GM12878 (cell line): ENCODE results near the gene RCL1. TPM values are rescaled to one million over a fixed set of nuclear protein-coding genes. Genes with fewer than 3 reads are reported as not detected.
"Not testable (repeated sequence)": the region's sequence is repeated elsewhere in the genome, so short reads cannot be mapped to it uniquely, and the experiment has no call there.

ENCODE experiments used
- ATAC-seq: fragments of 200-7000 bp; cut with Tn5 transposase; 3 replicates; pipeline ENCODE4 v1.9.1; 2020; ENCODE audit warnings: mild to moderate bottlenecking, moderate library complexity
- BruUV-seq: library from RNA; stranded (reverse); fragments of 400-500 nt; replicated peaks from 2 replicates; lab custom pipeline; 2021; lab: Mats Ljungman, UMichigan
- CTCF ChIA-PET: fragments of 300-600 bp; sonication (Branson Sonifier 250); formaldehyde crosslinking; extraction: SDS; loops from one replicate; lab custom pipeline; 2021; ENCODE audit warnings: inconsistent platforms; lab: Yijun Ruan, JAX
- POLR2A ChIA-PET: fragments of 350-600 bp; formaldehyde crosslinking; extraction: SDS; loops from one replicate; lab custom pipeline; 2021; ENCODE audit warnings: inconsistent platforms; lab: Charles Lee
- RAD21 ChIA-PET: fragments of 300-600 bp; sonication (Branson Sonifier 250); formaldehyde crosslinking; loops from one replicate; lab custom pipeline; 2023; ENCODE audit warnings: antibody characterized with exemption; ENCODE audit not compliant: unreplicated experiment; lab: Charles Lee
- SMC1A ChIA-PET: fragments of 300-600 bp; sonication (Branson Sonifier 250); formaldehyde crosslinking; loops from one replicate; lab custom pipeline; 2023; ENCODE audit not compliant: unreplicated experiment, uncharacterized antibody; lab: Charles Lee
- DNase-seq: peaks from one replicate; pipeline ENCODE4 v3.0.0-alpha.2; 2011; ENCODE audit warnings: low read depth, low spot score
- FAIRE-seq: peaks from 3 replicates; lab custom pipeline; 2011; peaks lifted over from hg19 to GRCh38; lab: Jason Lieb, UNC
- H2AFZ ChIP-seq: 2 replicates; pipeline ENCODE4 v1.6.0; 2011; ENCODE audit warnings: low read depth, low read length, control low read depth; ENCODE audit not compliant: control insufficient read depth
- H3K27ac ChIP-seq: 2 replicates; pipeline ENCODE4 v1.5.1; 2011; ENCODE audit warnings: control low read depth; ENCODE audit not compliant: control insufficient read depth, insufficient read depth
- H3K27me3 ChIP-seq, 2 experiments: replicated peaks in 1 of 2; 2 replicates each; pipeline versions ENCODE4 v1.6.0 to v1.6.1; 2011; ENCODE audit warnings: low read length in 1 of 2; ENCODE audit not compliant: control insufficient read depth in 2 of 2, insufficient read depth in 2 of 2
- H3K36me3 ChIP-seq, 2 experiments: 2 replicates each; pipeline ENCODE4 v1.5.1; 2011; ENCODE audit warnings: low read length in 1 of 2; ENCODE audit not compliant: control insufficient read depth in 2 of 2, insufficient read depth in 2 of 2
- H3K4me1 ChIP-seq: 2 replicates; pipeline ENCODE4 v1.6.1; 2011; ENCODE audit warnings: mild to moderate bottlenecking, low read length, moderate library complexity, mixed read lengths; ENCODE audit not compliant: control insufficient read depth, insufficient read depth
- H3K4me2 ChIP-seq: 2 replicates; pipeline ENCODE4 v1.6.0; 2011; ENCODE audit warnings: control low read depth; ENCODE audit not compliant: control insufficient read depth, insufficient read depth
- H3K4me3 ChIP-seq: fragments of 200-600 bp; sonication (generic); 2 replicates; pipeline ENCODE4 v1.5.1; 2016
- H3K79me2 ChIP-seq: 2 replicates; pipeline ENCODE4 v1.6.0; 2011; ENCODE audit warnings: low read length; ENCODE audit not compliant: control insufficient read depth, insufficient read depth
- H3K9ac ChIP-seq: 2 replicates; pipeline ENCODE4 v1.8.0; 2011; ENCODE audit warnings: low read length, control low read depth, mixed read lengths; ENCODE audit not compliant: control insufficient read depth, insufficient read depth
- H3K9me3 ChIP-seq: replicated peaks from 3 replicates; pipeline ENCODE4 v1.5.1; 2011; ENCODE audit warnings: mild to moderate bottlenecking, low read length; ENCODE audit not compliant: control insufficient read depth, insufficient read depth
- H4K20me1 ChIP-seq: 2 replicates; pipeline ENCODE4 v1.6.0; 2011; ENCODE audit not compliant: control insufficient read depth, insufficient read depth
- ATF7 ChIP-seq: fragments of 450-650 bp; IDR thresholded peaks from 2 replicates; pipeline ENCODE4 v1.6.1; 2016; ENCODE audit warnings: low read depth, mild to moderate bottlenecking
- CBX3 ChIP-seq: fragments of 200-600 bp; sonication (generic); IDR thresholded peaks from 2 replicates; pipeline ENCODE4 v1.6.1; 2016; ENCODE audit warnings: low read depth, borderline replicate concordance
- EED ChIP-seq: sonication (generic); IDR thresholded peaks from 2 replicates; pipeline ENCODE4 v1.6.1; 2016; ENCODE audit warnings: antibody characterized with exemption, low read depth
- EGR1 ChIP-seq, 2 experiments: IDR thresholded peaks; 1 replicate in 1 of 2; 2 replicates in 1 of 2; pipeline ENCODE4 v1.6.1; 2011 to 2012; ENCODE audit warnings: low read depth in 2 of 2, low read length in 2 of 2, borderline replicate concordance in 1 of 2, mild to moderate bottlenecking in 1 of 2, moderate library complexity in 1 of 2
- EP300 ChIP-seq, 2 experiments: fragments of 150-350 bp in 1 of 2; IDR thresholded peaks; 2 replicates each; pipeline ENCODE4 v1.6.1; 2011 to 2012; ENCODE audit warnings: low read depth in 2 of 2, low read length in 2 of 2, borderline replicate concordance in 1 of 2, improper control_type of control experiment in 1 of 2, inconsistent platforms in 1 of 2; ENCODE audit not compliant: control insufficient read depth in 1 of 2
- HCFC1 ChIP-seq: fragments of 150-350 bp; IDR thresholded peaks from 2 replicates; pipeline ENCODE4 v1.6.1; 2014; ENCODE audit warnings: low read length
- IRF4 ChIP-seq: IDR thresholded peaks from 2 replicates; pipeline ENCODE4 v1.6.1; 2011; ENCODE audit warnings: low read depth, low read length
- JUNB ChIP-seq: IDR thresholded peaks from 2 replicates; pipeline ENCODE4 v1.6.1; 2016; ENCODE audit warnings: antibody characterized with exemption, mild to moderate bottlenecking
- JUND ChIP-seq: IDR thresholded peaks from 2 replicates; pipeline ENCODE4 v1.6.1; 2012; ENCODE audit warnings: low read depth, mild to moderate bottlenecking, low read length, improper control_type of control experiment, moderate library complexity
- MYB ChIP-seq: fragments of 150-350 bp; IDR thresholded peaks from 2 replicates; pipeline ENCODE4 v1.6.1; 2014; ENCODE audit warnings: mild to moderate bottlenecking, low read depth, low read length, borderline replicate concordance
- NBN ChIP-seq: fragments of 450-650 bp; IDR thresholded peaks from 2 replicates; pipeline ENCODE4 v1.6.1; 2016
- NFXL1 ChIP-seq: fragments of 450-650 bp; IDR thresholded peaks from 2 replicates; pipeline ENCODE4 v1.6.1; 2017; ENCODE audit warnings: antibody characterized with exemption, mild to moderate bottlenecking, borderline replicate concordance
- RB1 ChIP-seq: fragments of 450-650 bp; formaldehyde crosslinking; IDR thresholded peaks from 2 replicates; pipeline ENCODE4 v1.6.1; 2017; ENCODE audit warnings: mild to moderate bottlenecking, borderline replicate concordance
- RCOR1 ChIP-seq: conservative IDR thresholded peaks from 2 replicates; pipeline ENCODE4 v1.6.1; 2012; ENCODE audit warnings: low read depth, low read length, improper control_type of control experiment
- RFX5 ChIP-seq: IDR thresholded peaks from 2 replicates; pipeline ENCODE4 v1.6.1; 2011; ENCODE audit warnings: low read depth, low read length, improper control_type of control experiment
- SMAD1 ChIP-seq: fragments of 450-650 bp; IDR thresholded peaks from 2 replicates; pipeline ENCODE4 v1.6.1; 2018; ENCODE audit warnings: mild to moderate bottlenecking, low read depth; ENCODE audit not compliant: partially characterized antibody
- SMAD5 ChIP-seq: IDR thresholded peaks from 2 replicates; pipeline ENCODE4 v1.6.1; 2016; ENCODE audit warnings: antibody characterized with exemption, low read depth
- STAT3 ChIP-seq: IDR thresholded peaks from 2 replicates; pipeline ENCODE4 v1.6.1; 2011; ENCODE audit warnings: low read depth, low read length, improper control_type of control experiment
- TCF12 ChIP-seq: IDR thresholded peaks from 2 replicates; pipeline ENCODE4 v1.6.1; 2011; ENCODE audit warnings: low read depth, mild to moderate bottlenecking, low read length
- ZNF622 ChIP-seq: fragments of 450-650 bp; IDR thresholded peaks from 2 replicates; pipeline ENCODE4 v1.6.1; 2017; ENCODE audit warnings: mild to moderate bottlenecking, inconsistent platforms
- WGBS: methylation state at CpG from one replicate; pipeline ENCODE4 v1.1.6; 2016; ENCODE audit warnings: low lambda C conversion rate; ENCODE audit not compliant: insufficient replicate concordance, insufficient coverage; ENCODE audit errors: missing lambda C conversion rate; 5-methylcytosine and 5-hydroxymethylcytosine counted together
- in situ Hi-C: fragments of 300-500 bp; cut with MboI; formaldehyde crosslinking; loops from 9 replicates; pipeline ENCODE4 v1.14.3; 2018; ENCODE audit warnings: mixed read lengths
- intact Hi-C: fragments of 100-400 bp; cut with micrococcal nuclease; formaldehyde crosslinking; loops from one replicate; pipeline ENCODE4 v1.14.2; 2022; ENCODE audit not compliant: unreplicated experiment
- polyA plus RNA-seq, 11 experiments: library from polyadenylated mRNA; depleted of rRNA in 4 of 11; unstranded in 6 of 11; stranded (reverse) in 5 of 11; fragments of >200 nt; fragmentation: Nextera tagmentation in 4 of 11; fragmentation: Illumina TruSeq in 1 of 11; extraction: Ambion mirVana in 4 of 11; extraction: Trizol in 1 of 11; gene quantifications; 1 replicate in 1 of 11; 2 replicates in 10 of 11; pipeline versions ENCODE4 v1.2.1 to v1.2.3, GENCODE V29; 2011 to 2016; ENCODE audit warnings: inconsistent platforms in 2 of 11, missing spikeins in 2 of 11, low read depth in 1 of 11
- total RNA-seq, 4 experiments: library from RNA; depleted of rRNA in 3 of 4; stranded (reverse); fragments of >200 nt in 3 of 4; fragmentation: Illumina TruSeq in 1 of 4; extraction: Trizol in 1 of 4; gene quantifications; 2 replicates each; pipeline versions ENCODE4 v1.2.1 to v1.2.3, GENCODE V29; 2013 to 2021

RCL1 gene
- total and polyA plus RNA-seq, 10 of the 15 experiments (the other 5 are each of a cell fraction or from before 2014, with no cell fraction given): 21.1 to 46.8 (median 30.5) TPM

GRCh38 chr9:4894076-4894475 lies 101.3 kb downstream of the RCL1 start:
- RAD21 ChIA-PET: interaction anchor here (1.2 kb wide), 1 partner anchor 92 kb away, joined by 3 read pairs; no protein-coding TSS in a partner anchor
- Histone ChIP-seq H3K79me2 (no peaks in the 10 kb centered on the region), H3K4me3 (no peak overlapping the region), H2AFZ (no peak overlapping the region), H3K4me2 (no peak overlapping the region), H4K20me1 (no peaks in the 10 kb centered on the region), H3K27ac (no peak overlapping the region), H3K4me1 (no peaks in the 10 kb centered on the region), H3K9ac (no peak overlapping the region), H3K36me3 (no peaks in the 10 kb centered on the region), H3K27me3 (no peaks in the 10 kb centered on the region), H3K9me3 (no peaks in the 10 kb centered on the region; the same call in 2 of the 3 replicates)
- no peak for DNase-seq
- intact Hi-C loops: no loop called here
- in situ Hi-C loops: no loop called here
- BruUV-seq: no TSS peak
- SMC1A ChIA-PET: no interaction called here
- CTCF ChIA-PET: interaction anchor here (0.6 to 0.8 kb wide), 3 partner anchors 12 to 370 kb away, joined by 3 to 4 read pairs (median 3); no protein-coding TSS in a partner anchor
- POLR2A ChIA-PET: interaction anchor here (0.6 kb wide), 1 partner anchor 44 kb away, joined by 4 read pairs; no protein-coding TSS in a partner anchor
- TF ChIP-seq ATF7: no peak
- TF ChIP-seq SMAD5: no peak
- no peak for TF ChIP-seq NBN
- no peak for TF ChIP-seq RFX5
- TF ChIP-seq ZNF622: no peak
- TF ChIP-seq RB1: no peak
- TF ChIP-seq MYB: no peak
- no peak for TF ChIP-seq NFXL1
- no peak for TF ChIP-seq CBX3
- no peak for TF ChIP-seq SMAD1
- no peak for TF ChIP-seq HCFC1
- no peak for TF ChIP-seq TCF12
- no peak for TF ChIP-seq JUND
- no peak for TF ChIP-seq JUNB
- no peak for TF ChIP-seq EED
- no peak for TF ChIP-seq IRF4
- TF ChIP-seq EP300 (IDR thresholded peaks at IDR 0.05; ENCODE audit: borderline replicate concordance in 1 of 2, control insufficient read depth in 1 of 2, low read depth in 2 of 2, low read length in 2 of 2): no peak
- TF ChIP-seq STAT3: no peak
- TF ChIP-seq EGR1 (IDR thresholded peaks at IDR 0.05; ENCODE audit: borderline replicate concordance in 1 of 2, low read depth in 2 of 2, low read length in 2 of 2): no peak
- TF ChIP-seq RCOR1: no peak
- FAIRE-seq: no peak
- 83% methylated on average over 4 of the region's 4 CpGs for WGBS
- no peak for ATAC-seq

- H3K79me2 ChIP-seq, H3K9me3 ChIP-seq, H3K4me2 ChIP-seq, FAIRE-seq, H3K27ac ChIP-seq, CTCF ChIA-PET, H3K36me3 ChIP-seq, H4K20me1 ChIP-seq, H3K27me3 ChIP-seq, H3K4me1 ChIP-seq, H3K4me3 ChIP-seq, RAD21 ChIA-PET, DNase-seq, SMC1A ChIA-PET, H2AFZ ChIP-seq, ATAC-seq, intact Hi-C loops, in situ Hi-C loops, H3K9ac ChIP-seq, POLR2A ChIA-PET, BruUV-seq: not testable (repeated sequence)
- 68% methylated on average over 1 of the region's 1 CpG for WGBS
Observed at GRCh38 chr9:4899853-4900252, 107.1 kb downstream of the RCL1 start.
